NCI-H524 treated with DMSO at 0.1 percent for 48 hours (cell line): ENCODE data around the gene CERK.

Experiments used
- DNase-seq: peaks from one replicate; lab custom pipeline; 2025; lab: John Stamatoyannopoulos, UW

Gene CERK

DNA sequence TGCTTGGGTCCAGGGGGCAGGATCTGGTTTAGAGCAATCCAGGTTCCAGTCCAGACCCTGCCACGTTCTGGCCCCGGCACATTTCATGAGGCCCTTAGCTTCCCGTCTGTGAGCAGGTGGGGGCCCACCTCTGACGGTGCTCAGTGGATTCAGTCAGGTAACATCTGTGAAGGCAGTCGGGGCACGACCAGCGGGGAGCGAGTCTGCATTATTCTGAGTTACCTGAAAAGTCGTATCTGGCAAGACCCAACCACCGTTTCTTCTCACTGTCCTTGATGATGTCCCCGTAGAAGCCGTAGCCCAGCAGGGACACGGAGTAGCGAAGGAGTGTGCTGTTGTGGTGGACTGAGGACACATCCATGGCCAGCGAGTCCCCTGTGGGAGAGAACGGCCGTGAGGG lies 39.0 kb downstream of the CERK start:
- DNase-seq, result no peak

DNA sequence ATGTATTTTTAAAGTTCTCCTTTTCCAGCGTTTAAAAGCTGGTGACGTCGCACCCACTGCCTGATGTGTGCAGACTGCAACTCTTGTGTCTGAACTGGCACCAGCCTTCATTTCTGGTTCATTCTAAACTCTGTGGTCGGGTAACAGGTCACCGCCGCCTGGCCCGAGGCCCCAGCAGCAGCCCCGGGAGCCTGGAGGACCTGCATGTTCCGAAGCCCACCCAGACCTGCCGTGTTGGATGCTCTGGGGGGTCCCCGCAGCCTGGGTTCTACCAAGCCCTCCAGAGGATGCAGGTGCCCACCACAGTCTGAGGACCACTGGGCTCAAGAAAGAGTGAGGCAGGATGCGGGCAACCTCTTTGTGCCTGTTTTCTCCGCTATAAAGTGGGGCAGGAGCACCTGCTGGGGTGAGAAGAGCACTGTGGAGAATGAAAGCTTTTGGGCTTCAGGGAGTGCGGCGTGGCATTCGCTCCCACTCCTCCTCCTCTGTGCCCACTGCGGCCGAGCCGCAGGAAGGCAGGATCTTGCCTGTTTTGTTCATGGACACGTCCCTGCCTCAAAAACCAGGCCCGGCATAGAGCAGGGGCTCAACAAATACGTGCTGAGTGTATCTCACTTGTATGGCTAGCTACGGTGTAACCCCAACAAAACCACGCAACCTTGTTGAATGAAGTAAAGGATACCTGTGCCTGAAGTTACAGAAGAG lies 40.1 kb downstream of the CERK start:
- DNase-seq, result no peak

GRCh38 chr22:46696614-46697013 lies 41.4 kb downstream of the CERK start:
- no peak for DNase-seq

- no peak for DNase-seq
Measured at GRCh38 chr22:46696229-46696518, 41.9 kb downstream of the CERK start.

DNA sequence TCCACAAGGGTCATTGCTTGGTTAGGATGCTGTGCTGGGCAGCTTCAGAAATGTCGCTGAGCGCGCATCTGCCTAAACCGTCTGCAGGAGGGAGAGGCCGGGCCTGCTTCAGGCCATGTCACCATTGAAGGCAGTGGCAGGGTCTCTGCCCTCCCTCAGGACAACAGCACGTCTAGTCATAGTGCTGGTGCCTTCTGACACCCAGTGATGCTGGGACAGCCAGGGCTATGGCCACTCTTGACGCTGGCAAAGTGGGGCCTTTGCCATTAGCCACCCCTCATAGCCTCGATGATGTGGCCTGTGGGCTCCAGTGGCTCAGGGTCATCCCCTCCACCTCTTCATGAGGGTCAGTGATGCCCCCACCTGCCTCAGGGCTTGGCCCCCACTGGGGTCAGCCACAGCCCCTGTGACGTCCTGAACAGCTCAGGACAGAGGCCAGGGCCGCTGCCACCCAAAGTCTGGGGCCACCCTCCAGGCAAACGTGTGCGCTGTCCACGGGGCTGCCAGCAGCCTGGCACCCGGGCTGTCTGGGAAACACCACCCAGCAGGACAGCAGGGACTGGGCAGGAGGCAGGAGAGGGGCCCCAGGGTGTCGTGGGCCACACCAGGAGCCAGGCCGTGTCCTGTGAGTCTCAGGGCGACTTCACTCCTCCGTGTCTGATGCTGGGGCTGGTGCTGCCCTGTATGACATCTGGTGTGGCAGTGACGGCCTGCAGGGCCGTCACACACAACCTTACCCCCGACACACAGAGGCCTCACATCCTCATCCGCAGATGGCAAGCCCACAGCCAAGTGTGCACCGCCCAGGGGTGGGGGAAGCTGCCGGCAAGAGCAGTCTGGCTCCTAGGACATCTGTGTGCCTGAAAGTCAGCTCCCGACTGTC lies 42.5 kb downstream of the CERK start:
- no peak for DNase-seq

- no peak for DNase-seq
Measured at GRCh38 chr22:46694416-46695170, 43.5 kb downstream of the CERK start.

DNA sequence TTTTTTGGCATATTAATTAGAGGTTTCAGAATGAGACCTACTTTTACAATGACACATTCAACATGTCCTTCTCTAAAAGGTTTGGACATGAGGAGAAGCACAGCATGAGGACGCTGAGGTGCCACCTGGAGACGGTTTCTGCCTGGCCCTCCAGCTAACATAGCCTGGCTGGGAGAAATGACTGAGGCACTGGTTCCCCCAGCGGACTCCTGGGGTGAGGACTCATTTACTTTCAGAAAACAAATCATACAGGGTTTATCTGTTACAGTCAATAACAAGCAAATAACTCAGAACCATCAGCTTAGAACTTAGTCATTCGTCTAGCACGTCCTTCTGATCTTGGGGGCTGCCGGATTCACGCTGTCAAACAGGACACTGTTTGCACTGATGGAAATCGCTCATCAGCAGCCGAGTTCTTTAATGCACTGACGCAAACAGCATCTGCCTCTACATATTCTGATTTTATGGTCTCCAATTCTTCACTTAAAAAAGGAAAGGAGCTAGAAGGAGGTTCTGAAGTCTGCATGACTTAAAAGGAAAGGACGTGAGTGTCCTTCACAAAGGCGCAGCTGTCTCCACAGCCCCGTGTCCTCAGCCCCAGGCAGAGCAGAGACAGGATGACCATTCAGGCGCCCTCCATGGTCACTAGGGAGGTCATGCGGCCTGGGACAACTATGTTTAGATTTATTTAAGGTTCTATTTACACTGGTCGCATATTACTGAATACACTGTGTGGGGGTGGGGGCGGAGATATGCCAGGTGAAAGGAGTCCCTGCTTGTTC lies 44.2 kb downstream of the CERK start:
- DNase-seq, result no peak

DNA sequence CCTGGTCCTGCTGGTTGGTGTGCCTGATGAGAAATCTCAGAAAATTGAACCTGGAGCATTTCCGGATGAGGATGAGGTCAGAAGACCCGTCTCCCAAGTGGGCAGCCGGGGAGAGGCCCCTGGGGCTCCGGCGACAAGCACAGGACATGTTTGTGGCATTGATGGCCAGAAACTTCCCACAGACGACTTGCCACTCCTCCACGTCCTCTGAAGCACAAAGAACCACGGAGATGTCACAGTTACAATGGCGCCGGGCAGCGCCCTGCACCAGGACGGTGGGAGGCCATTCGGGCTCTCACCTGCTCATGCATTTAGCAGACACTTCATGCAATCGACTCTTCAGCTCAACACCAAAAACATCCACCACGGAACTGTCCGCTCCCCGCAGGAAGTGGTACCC lies 46.5 kb downstream of the CERK start:
- DNase-seq, result no peak

DNA sequence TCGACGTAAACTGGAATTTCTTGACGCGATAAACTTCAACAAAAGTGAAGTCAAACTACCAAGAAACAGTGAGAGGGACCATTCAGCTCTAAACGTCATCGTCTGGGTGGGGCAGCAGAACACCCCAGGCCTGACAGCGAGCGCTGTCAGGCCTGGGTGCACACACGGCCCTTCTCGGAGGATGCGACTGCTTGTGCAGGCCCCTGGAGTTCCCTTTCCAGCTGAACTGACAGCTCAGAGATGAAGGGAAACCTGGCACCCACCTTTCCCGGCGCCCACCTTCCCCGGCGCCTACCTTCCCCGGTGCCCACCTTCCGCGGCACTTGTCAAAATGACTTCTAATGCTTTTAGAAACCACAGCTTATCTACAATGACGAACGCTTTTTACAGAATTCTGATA lies 47.9 kb downstream of the CERK start:
- no peak for DNase-seq

DNA sequence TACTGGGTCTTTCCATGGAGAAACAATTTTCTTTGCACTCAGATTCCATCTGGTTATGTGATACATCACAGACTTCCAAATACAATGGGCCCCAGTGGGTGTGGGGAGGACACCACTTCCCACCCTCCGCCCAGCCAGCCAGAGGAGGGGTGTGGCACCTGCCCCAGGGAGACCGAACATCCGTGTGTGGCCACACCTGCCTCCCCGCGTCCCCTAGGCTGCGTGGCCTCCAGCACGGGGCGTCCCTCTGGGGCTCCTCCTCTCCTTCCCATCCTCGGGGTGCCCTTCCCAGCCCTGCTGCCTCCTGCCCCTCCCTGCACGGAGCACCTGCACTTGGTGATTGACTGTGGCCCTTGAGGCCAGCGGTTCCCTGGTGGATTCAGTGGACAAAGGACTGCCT lies 49.1 kb downstream of the CERK start:
- no peak for DNase-seq

DNA sequence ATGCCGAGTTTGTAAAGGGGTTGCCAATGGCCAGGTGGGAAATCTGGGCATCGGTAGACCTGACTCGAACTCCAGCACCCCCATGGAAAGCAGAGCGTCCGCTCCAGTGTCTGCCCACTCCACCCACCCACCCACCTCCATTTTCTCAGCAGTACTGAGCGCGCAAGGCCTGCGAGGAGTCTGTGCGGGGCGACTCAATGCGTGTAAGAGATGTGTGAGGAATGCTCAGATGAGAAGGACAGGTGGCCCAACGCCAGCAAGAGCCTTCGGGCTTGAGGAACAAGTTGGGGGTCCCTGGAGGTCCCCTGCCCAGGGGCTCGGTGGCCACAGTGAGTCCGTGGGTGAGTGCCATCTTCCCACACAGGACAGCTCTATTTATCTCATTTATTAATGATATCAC lies 50.6 kb downstream of the CERK start:
- no peak for DNase-seq

GRCh38 chr22:46687048-46687444 lies 51.0 kb downstream of the CERK start:
- DNase-seq, result no peak

- DNase-seq, result no peak
Measured at GRCh38 chr22:46686221-46687047, 51.6 kb downstream of the CERK start.

GRCh38 chr22:46684706-46685105 lies 53.3 kb downstream of the CERK start:
- no peak for DNase-seq

DNA sequence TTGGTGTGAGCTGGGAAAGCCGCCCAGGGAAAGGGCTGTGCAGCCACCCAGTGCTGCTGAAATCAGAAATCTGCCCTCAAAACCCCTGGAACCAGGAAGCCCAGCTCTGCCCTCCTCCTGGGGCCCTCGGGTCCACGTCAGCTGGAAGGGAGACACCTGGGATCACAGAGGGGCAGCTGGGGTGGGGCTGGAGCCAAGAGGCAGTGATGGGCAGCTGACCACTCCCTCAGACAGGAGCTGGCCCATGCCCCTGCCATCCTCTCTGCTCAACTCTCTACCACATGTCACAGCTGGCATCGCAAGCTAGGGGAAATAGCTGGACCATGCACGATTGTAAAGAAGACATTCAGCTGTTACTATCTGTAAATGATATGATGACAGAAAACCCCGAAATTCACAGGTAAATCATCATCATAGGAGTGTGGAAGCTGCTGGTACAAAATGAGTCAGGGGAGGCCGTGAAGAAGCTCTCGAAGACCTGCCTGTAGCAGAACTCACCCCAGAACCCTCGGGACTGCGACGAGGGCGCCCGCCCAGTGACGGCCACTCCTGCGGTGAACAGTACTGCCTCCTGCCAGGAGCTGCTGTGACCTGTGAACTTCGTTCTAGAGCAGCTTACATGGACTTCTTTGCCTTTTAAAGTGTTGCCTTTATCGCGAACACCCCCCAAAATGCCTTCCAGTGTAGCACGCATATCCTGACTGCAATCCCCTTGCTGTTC lies 55.9 kb downstream of the CERK start:
- no peak for DNase-seq

- no peak for DNase-seq
Measured at GRCh38 chr22:46681010-46681409, 57.0 kb downstream of the CERK start.

GRCh38 chr22:46679706-46680269 lies 58.3 kb downstream of the CERK start:
- no peak for DNase-seq

GRCh38 chr22:46678785-46679700 lies 59.0 kb downstream of the CERK start:
- DNase-seq, result no peak

DNA sequence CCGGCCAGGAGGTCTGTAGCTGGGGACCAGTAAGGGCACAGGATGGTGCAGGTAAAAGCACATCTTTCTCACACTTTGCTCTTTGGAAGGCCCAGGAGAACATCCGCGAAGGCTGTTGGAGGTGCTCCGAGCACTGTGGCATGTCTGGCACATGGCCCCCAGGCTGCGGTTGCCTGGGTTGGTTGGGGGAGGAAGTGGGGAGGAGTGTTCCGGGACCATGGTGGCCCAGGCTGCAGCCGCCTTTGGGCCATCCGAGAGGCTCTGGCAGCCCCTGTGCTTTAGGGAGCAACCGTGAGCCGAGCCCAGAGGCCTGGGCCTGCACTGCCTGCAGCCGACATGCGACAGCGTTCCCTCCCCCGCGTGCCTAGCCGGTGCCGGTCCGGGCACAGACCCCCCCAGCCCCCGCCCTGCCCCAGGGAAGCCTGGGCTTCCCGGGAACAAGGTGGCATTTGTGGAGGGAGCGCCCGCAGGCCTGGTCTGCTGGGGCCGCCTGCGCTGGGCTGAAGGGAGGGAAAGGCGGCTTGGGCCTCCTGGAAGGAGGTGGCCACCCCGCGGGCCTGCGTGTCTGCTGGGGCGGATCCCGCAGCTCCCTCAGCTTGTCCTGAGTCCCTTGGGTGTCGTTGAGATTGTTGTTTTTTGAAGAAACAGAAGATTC lies 59.9 kb downstream of the CERK start:
- DNase-seq, result no peak
